MM.1S (cell line): ENCODE data around the gene KDM7A.

Experiments
- DNase-seq: peaks from one replicate; pipeline ENCODE4 v3.0.0-alpha.2; 2015
- H2AFZ ChIP-seq: fragments of 300-600 bp; sonication (generic); 2 replicates; pipeline ENCODE4 v1.6.0; 2016; ENCODE audit warnings: antibody characterized with exemption, low read length
- H3F3A ChIP-seq: fragments of 300-600 bp; sonication (generic); 2 replicates; pipeline ENCODE4 v1.6.1; 2016; ENCODE audit warnings: mild to moderate bottlenecking, antibody characterized with exemption, low read length, moderate library complexity, mixed read lengths; ENCODE audit not compliant: insufficient read depth
- H3K27ac ChIP-seq: fragments of 300-600 bp; sonication (generic); 2 replicates; pipeline ENCODE4 v1.5.1; 2016; ENCODE audit warnings: mild to moderate bottlenecking, low read length
- H3K27me3 ChIP-seq: fragments of 300-600 bp; sonication (generic); replicated peaks from 2 replicates; pipeline ENCODE4 v1.6.0; 2016; ENCODE audit warnings: low read length; ENCODE audit not compliant: insufficient read depth
- H3K36me3 ChIP-seq: fragments of 300-600 bp; sonication (generic); replicated peaks from 2 replicates; pipeline ENCODE4 v1.6.1; 2016; ENCODE audit warnings: mild to moderate bottlenecking, low read length, mixed read lengths; ENCODE audit not compliant: insufficient read depth
- H3K4me1 ChIP-seq: fragments of 300-600 bp; sonication (generic); 2 replicates; pipeline ENCODE4 v1.6.1; 2016; ENCODE audit warnings: low read length, mixed read lengths
- H3K4me2 ChIP-seq: fragments of 300-600 bp; sonication (generic); 2 replicates; pipeline ENCODE4 v1.6.0; 2016; ENCODE audit warnings: low read depth, low read length
- H3K4me3 ChIP-seq: fragments of 300-600 bp; sonication (generic); 2 replicates; pipeline ENCODE4 v1.5.1; 2016; ENCODE audit warnings: low read length, mixed read lengths
- H3K79me2 ChIP-seq: fragments of 300-600 bp; sonication (generic); 2 replicates; pipeline ENCODE4 v1.6.1; 2016; ENCODE audit warnings: mixed run types, low read length, mixed read lengths
- H3K9ac ChIP-seq: fragments of 300-600 bp; sonication (generic); 2 replicates; pipeline ENCODE4 v1.6.1; 2016; ENCODE audit warnings: low read length, mixed read lengths
- H3K9me2 ChIP-seq: fragments of 300-600 bp; sonication (generic); replicated peaks from 2 replicates; pipeline ENCODE4 v1.6.1; 2016; ENCODE audit warnings: mild to moderate bottlenecking, low read length, mixed read lengths; ENCODE audit not compliant: insufficient read depth
- H3K9me3 ChIP-seq: fragments of 300-600 bp; sonication (generic); replicated peaks from 2 replicates; pipeline ENCODE4 v1.6.1; 2016; ENCODE audit warnings: mild to moderate bottlenecking, low read length, mixed read lengths; ENCODE audit not compliant: insufficient read depth
- H4K20me1 ChIP-seq: fragments of 300-600 bp; sonication (generic); 2 replicates; pipeline ENCODE4 v1.6.1; 2016; ENCODE audit warnings: mild to moderate bottlenecking, low read length, moderate library complexity, mixed read lengths; ENCODE audit not compliant: insufficient read depth
- EZH2 ChIP-seq: fragments of 300-600 bp; sonication (generic); optimal IDR thresholded peaks from 2 replicates; pipeline ENCODE3; 2017; ENCODE audit warnings: low read depth, mild to moderate bottlenecking, antibody characterized with exemption, low read length, mixed read lengths
- EZH2phosphoT487 ChIP-seq: fragments of 300-600 bp; sonication (generic); IDR thresholded peaks from 2 replicates; pipeline ENCODE4 v1.6.1; 2018; ENCODE audit warnings: antibody characterized with exemption, low read length
- TF ChIP-seq, protein P1 (sequence below): fragments of 300-600 bp; sonication (generic); IDR thresholded peaks from 2 replicates; pipeline ENCODE4 v1.5.1; 2016; ENCODE audit warnings: antibody characterized with exemption, low read length, mixed read lengths

KDM7A gene

DNA sequence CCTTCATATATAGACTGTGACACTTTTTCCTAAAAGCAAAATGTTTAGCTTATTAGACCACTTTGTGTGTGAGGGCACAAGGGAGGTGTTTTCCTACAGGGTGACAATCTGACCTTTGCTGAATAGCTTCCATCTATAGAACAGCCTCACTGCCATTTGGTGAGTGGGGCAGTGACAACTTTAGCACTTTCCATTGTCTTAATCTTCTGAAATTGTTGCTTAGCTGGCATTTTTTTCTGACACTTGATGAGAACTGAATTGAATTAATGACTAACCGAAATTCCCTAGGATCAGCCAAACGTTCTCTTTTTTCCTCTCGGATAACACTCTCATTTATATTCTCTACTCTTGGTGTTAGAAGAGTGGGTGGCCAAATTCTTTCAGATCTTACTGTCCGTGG, 30.2 kb downstream of the KDM7A start:
- Histone ChIP-seq H3F3A (no peaks in the 10 kb centered on the region), H3K27me3 (no peaks in the 10 kb centered on the region), H3K9me2 (no peaks in the 10 kb centered on the region), H3K9me3 (no peaks in the 10 kb centered on the region), H3K27ac (no peak overlapping the region), H2AFZ (no peak overlapping the region), H3K4me3 (no peak overlapping the region), H4K20me1 (no peaks in the 10 kb centered on the region), H3K4me1 (no peaks in the 10 kb centered on the region), H3K79me2 (no peaks in the 10 kb centered on the region), H3K9ac (no peak overlapping the region), H3K36me3 (no peaks in the 10 kb centered on the region), H3K4me2 (no peak overlapping the region)
- no peak for TF ChIP-seq EZH2phosphoT487
- no peak for DNase-seq

- H3K9ac ChIP-seq, result no peak overlapping the region
- no peak overlapping the region for H2AFZ ChIP-seq
- no peaks in the 10 kb centered on the region for H3K9me2 ChIP-seq
- H3K36me3 ChIP-seq, result no peaks in the 10 kb centered on the region
- no peak for DNase-seq
- H3K4me1 ChIP-seq, result no peaks in the 10 kb centered on the region
- no peak for TF ChIP-seq EZH2phosphoT487
- no peak for TF ChIP-seq EZH2
- TF ChIP-seq, protein P1, sequence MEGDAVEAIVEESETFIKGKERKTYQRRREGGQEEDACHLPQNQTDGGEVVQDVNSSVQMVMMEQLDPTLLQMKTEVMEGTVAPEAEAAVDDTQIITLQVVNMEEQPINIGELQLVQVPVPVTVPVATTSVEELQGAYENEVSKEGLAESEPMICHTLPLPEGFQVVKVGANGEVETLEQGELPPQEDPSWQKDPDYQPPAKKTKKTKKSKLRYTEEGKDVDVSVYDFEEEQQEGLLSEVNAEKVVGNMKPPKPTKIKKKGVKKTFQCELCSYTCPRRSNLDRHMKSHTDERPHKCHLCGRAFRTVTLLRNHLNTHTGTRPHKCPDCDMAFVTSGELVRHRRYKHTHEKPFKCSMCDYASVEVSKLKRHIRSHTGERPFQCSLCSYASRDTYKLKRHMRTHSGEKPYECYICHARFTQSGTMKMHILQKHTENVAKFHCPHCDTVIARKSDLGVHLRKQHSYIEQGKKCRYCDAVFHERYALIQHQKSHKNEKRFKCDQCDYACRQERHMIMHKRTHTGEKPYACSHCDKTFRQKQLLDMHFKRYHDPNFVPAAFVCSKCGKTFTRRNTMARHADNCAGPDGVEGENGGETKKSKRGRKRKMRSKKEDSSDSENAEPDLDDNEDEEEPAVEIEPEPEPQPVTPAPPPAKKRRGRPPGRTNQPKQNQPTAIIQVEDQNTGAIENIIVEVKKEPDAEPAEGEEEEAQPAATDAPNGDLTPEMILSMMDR, result no peak
- H3K4me3 ChIP-seq, result no peak overlapping the region
- no peaks in the 10 kb centered on the region for H3F3A ChIP-seq
- H4K20me1 ChIP-seq, result no peaks in the 10 kb centered on the region
- H3K9me3 ChIP-seq, result no peaks in the 10 kb centered on the region
- H3K79me2 ChIP-seq, result no peaks in the 10 kb centered on the region
- H3K27me3 ChIP-seq, result no peaks in the 10 kb centered on the region
- H3K4me2 ChIP-seq, result no peak overlapping the region
- no peak overlapping the region for H3K27ac ChIP-seq
Measured at GRCh38 chr7:140145709-140146108, 31.1 kb downstream of the KDM7A start.

- Histone ChIP-seq H3K4me3 (no peak overlapping the region), H3K27ac (no peak overlapping the region), H3K9me2 (no peaks in the 10 kb centered on the region), H2AFZ (no peak overlapping the region), H3K27me3 (no peaks in the 10 kb centered on the region), H3K9me3 (no peaks in the 10 kb centered on the region), H3K4me2 (no peak overlapping the region), H4K20me1 (no peaks in the 10 kb centered on the region), H3K36me3 (no peaks in the 10 kb centered on the region), H3K79me2 (no peaks in the 10 kb centered on the region), H3K9ac (no peak overlapping the region), H3F3A (no peaks in the 10 kb centered on the region), H3K4me1 (no peaks in the 10 kb centered on the region)
- TF ChIP-seq, protein P1, result no peak
- no peak for TF ChIP-seq EZH2phosphoT487
- DNase-seq, result no peak
Measured at GRCh38 chr7:140144821-140145220, 32.0 kb downstream of the KDM7A start.

- H3K36me3 ChIP-seq, result no peaks in the 10 kb centered on the region
- H3K4me1 ChIP-seq, result no peaks in the 10 kb centered on the region
- H3K9ac ChIP-seq, result no peak overlapping the region
- TF ChIP-seq EZH2phosphoT487, result no peak
- TF ChIP-seq EZH2, result no peak
- TF ChIP-seq, protein P1, result no peak
- no peaks in the 10 kb centered on the region for H3K9me3 ChIP-seq
- H3K4me2 ChIP-seq, result no peak overlapping the region
- H3K27me3 ChIP-seq, result no peaks in the 10 kb centered on the region
- no peaks in the 10 kb centered on the region for H4K20me1 ChIP-seq
- no peaks in the 10 kb centered on the region for H3F3A ChIP-seq
- no peaks in the 10 kb centered on the region for H3K9me2 ChIP-seq
- no peak overlapping the region for H3K4me3 ChIP-seq
- no peak for DNase-seq
- H2AFZ ChIP-seq, result no peak overlapping the region
- H3K79me2 ChIP-seq, result no peaks in the 10 kb centered on the region
- no peak overlapping the region for H3K27ac ChIP-seq
Measured at GRCh38 chr7:140143997-140144396, 32.8 kb downstream of the KDM7A start.
